ENCODE measurements around the gene SLC2A10.

The SLC2A10 gene

DNA sequence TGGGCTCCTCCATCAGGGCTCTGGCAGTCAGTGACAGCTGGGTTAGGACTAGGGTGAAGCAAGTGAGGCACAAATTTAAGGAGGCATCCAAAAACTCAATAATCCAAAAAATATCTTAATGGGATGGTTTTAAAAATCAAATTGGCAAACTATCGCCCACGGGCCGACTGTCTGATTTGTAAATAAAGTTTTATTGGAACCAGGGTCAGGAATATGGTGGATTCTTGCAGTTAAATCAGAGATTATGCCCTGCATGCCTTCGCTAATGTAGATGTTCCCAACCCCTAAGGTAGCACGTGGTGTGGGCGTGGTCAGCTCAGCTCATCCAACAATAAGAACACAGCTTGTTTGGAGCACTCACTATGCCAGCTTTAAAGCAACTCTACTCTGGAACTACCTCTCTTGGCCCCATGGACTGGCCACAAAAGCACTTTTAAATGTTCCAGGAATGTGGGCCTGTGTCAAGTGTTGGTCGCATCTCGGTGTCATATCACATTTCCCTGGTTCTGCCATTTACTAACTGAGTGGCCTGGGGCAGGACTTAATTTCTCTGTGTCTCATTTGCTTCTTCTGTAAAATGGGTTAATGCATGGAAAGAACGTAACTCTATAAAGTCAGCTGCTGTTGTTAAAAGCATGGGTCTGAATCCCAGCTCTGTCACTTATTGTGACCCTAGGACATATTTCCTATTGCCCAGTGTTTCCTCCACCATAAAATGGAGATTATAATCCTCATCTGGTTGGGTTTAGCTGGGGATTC lies 27.2 kb upstream of the SLC2A10 start:
- DNase-seq (ENCODE audit: low read depth), result no peak

DNA sequence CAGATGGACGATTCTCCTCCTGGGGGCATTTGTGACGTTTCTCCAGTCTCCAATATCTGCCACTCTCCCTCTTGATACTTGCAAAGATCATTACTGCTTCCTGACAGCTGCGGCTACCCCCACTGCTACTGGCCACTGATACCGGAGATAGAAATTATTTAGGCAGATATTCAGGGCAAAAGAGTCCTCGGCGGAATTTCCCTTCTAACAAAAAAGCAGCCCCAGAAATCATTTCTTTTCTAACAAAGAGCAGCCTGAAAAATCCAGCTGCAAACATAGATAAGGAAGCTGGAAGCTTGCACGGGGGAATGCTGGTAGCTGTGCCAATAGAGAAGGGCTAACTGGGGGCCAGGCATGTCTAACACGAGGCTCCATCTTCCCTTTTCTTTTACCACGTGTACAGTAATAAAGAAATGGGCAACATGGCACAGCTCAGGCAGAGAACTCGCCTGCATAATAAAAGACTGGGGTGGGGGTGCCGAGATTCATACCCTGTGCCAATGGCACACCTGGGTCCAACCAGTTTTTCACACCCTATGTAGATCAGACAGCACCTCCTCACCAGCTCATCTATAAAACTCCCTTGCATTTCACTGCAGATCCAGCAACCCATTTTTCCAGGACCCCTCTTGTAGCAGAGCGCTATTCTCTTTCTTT lies 26.3 kb upstream of the SLC2A10 start:
- no peak for DNase-seq (ENCODE audit: low read depth)

DNA sequence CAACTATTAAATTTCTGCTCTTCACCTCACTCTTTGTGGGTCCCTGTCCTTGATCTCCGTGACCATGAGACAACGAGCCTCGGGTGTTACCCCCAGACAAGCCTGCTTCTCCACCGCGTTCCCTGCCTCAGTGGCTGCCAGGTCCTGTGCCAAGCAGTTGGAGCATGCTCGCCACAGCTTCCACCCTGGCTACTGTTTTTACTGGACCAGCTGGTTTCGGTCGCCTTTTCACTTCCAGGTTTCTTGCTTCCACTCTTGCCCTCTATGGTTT lies 25.8 kb upstream of the SLC2A10 start:
- no peak for DNase-seq (ENCODE audit: low read depth)

DNA sequence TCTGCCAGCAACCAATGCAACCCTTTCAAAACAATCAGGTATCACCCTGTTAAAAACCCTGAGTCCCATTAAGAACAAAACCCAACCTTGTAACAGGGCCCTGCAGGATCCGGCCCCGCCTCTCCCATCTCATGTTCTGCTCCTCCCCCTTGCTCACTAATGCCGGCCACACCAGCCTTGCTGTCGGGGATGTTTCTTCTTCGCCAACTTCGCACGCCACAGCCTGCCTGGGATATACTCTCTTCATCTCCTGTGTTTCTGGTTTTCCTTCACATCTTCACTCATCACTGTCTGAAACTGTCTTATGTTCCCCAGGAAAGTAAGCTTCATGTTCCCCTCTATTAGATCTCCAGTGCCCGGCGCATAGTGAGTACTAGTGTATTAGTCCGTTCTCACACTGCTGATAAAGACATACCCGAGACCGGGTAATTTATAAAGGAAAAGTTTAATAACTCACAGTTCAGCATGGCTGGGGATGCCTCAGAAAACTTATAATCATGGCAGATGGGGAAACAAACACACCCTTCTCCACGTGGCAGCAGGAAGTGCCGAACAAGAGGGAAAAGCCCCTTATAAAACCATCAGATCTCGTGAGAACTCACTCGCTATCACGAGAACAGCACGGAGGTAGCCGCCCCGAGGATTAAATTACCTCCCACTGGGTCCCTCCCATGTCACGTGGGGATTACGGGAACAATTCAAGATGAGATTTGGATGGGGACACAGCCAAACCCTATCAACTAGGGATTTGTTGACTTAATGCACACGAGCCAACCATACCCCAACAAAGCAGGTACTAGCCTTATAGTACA lies 25.3 kb upstream of the SLC2A10 start:
- DNase-seq (ENCODE audit: low read depth), result peak; percentile 44

DNA sequence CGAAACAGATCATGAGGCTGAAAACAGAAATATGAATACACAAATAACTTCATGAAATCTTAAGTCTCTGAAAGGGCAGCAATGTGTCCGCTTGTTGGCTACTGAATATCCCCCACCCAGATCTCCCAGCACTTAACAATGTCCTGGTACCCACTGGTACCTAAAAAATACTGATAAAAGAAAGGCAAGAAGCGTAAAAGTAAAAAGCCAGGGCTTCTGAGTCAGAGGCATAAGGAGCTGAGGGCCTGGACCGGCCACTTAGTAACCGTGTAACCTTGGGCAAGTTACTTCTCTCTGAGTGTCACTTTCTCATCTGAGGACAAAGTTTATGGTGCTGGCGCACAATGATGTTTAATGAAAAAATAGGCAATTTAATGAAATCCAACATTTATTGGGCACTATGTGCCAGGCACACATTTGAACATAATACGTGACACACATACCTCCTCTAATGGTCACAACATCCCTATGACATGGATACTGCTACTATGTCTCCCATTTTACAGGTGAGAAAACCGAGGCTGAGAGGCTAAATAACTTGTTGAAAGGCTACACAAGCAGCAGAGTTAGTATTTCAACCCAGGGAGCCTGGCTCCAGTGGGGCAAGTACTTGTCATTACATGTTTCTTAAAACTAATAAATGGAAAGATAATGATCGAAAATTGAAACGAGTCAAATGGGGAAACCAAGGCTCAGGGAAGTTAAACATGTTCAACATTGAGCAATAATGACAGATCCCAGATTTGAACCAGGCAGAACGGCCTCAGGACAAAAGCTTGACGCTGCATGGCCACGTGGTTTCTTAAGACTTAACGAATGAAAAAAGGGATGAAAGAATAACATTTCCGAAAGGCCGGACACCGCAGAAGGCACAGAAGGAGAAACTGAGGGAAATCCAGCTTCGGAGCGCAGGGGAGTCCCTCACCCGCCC lies 21.0 kb upstream of the SLC2A10 start:
- DNase-seq (ENCODE audit: low read depth), result no peak

DNA sequence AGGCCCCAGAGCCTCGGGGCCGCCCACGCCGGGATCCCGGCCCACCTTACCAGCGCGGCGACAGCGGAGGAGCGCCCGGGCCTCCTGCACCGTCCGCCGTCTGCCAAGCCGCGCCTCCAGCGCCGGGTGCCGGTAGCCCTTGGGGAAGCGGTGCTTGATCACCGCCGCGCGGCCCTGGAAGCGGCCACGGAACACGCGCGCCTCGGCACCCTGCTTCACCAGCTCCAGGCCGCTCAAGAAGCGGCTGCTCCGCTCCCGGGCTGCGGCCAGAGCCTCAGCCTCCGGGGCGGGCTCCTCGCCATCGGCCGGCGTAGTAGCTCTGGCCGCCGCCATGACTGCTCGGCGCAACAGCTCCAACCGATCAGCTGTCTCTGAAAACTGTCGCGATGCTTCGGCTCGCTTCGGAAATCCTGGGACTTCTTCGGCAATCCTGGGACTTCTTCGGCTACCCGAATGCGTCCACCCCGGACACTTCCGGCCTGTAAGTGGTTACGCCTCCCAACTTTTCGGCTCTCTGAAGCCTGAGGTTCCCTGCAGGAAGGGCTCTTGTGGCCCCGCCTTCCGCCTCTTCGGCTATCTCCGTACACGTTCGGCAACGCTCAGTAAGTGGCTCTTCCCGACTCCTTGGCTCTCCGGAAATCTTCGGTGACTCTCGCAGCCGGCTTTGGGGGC lies 20.2 kb upstream of the SLC2A10 start, which contains the start of gene TP53RK:
TSS of gene TP53RK (minus strand) at position 363 of the 672 bp plus-strand sequence. CDS start at position 333, 30 bp downstream.
- peak; percentile 100 for DNase-seq (ENCODE audit: low read depth)

GRCh38 chr20:46689754-46690085 lies 19.7 kb upstream of the SLC2A10 start:
- no peak for DNase-seq (ENCODE audit: low read depth)

DNA sequence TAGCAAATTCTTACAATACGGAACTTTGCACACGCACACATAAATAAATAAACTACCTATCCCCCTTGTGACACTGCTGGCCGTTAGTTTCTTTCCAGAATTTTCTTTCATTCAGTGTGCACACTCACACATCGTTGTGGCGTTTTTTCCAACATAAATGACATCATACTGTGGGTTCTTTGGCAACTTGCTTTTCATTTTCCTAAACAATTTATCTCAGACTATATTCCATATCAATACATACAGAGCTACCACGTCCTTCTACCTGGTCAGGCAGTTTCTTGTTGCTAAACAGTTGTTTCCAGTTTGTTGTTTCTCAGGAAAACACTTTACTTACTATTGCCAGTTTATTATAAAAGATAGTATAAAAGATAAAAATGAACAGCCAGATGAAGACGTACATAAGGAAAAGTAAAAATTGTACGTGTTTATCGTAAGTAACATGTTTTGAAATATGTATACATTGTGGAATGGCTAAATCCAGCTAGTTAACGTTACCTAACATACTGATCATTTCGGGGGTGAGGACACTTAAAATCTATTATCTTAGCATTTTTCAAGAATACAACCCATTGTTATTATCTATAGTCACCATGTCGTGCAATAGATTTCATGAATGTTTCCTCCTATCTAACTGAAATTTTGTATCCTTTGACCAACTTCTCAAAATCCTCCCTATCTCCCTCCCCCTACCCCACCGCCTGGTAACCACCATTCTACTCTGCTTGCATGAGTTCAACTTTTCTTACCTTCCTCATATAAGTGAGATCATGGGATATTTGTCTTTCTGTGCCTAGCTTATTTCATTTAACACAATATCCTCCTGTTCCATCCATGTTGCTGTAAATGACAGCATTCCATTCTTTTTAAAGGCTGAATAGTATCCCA lies 19.0 kb upstream of the SLC2A10 start:
- DNase-seq (ENCODE audit: low read depth), result no peak

- no peak for DNase-seq (ENCODE audit: low read depth)
These were observed 18.3 kb upstream of the SLC2A10 start for GRCh38 chr20:46691196-46691595.

GRCh38 chr20:46694484-46694883 lies 15.0 kb upstream of the SLC2A10 start:
- no peak for DNase-seq (ENCODE audit: low read depth)

GRCh38 chr20:46695892-46696291 lies 13.6 kb upstream of the SLC2A10 start:
- peak; percentile 44 for DNase-seq (ENCODE audit: low read depth)

DNA sequence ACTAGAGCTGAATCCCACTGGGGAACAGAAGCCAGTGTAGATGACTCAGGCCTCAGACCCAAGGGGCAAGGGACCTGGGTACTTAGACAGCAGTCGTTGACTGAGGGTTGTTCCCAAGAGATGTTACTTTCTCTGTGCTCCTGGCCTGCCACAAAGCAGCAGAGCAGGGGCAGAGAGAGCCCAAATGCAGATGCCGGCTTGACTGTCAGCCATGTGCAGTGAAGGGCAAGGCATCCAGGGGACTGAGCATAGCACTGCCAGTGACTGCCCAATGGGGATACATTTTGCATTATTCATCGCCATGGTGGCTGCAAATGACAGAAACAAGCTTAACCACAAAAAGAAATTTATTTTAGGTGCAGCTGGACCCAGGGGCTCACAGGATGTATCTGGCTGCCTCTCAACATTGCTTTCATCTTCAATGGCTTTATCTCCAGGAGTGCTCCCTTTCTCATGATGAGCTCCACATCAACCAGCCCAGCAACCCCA lies 12.6 kb upstream of the SLC2A10 start:
- DNase-seq (ENCODE audit: low read depth), result no peak

DNA sequence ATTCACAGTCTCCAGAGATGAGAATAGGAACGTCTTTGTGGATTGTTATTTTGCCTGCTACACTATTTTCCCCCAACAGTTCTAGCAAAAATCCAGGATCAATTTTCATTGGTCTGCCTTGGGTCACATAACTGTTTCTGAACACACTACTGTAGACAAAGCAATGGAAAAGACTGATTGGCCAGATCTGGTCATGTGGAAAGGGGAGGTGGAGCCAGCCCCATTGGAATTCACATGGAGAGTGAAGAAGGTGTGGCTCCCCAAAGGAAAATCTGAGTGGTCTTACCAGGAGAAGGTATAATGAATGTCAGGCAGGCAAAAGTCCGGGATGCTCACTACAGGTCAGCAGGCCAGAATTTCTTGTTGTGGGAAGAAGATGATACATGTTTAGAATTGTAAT lies 10.7 kb upstream of the SLC2A10 start:
- no peak for DNase-seq (ENCODE audit: low read depth)

DNA sequence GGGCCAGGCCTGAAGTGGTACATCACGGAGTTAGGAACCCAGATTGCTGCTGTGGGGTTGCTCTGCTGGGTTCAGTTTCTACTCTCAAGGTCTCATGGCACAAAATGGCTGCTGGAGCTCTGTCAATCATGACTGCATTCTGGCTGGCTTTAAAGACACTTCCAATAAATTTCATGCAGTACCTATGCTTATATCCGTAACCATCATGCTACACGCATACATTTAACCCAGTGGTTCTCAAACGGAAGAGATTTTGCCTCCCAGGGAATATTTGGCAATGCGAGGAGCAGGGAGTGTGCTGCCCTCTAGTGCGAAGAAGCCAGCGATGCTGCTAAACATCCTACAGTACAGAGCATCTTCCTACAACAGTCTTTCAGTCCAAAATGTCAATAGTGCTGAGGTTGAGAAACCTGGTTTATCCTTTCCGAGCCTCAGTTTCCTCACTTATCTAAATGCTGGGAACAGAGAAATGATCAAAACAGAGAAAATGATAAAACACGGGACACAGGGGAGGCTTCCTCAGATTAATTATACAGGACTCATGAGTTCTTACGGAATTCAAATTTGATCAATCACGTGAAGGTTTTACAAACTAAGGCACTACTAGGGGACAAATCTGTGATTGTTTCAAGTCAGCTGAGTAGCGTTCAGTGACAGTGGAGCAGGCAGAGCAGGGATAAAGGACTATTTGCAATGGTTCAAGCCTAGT lies 9.6 kb upstream of the SLC2A10 start:
- no peak for DNase-seq (ENCODE audit: low read depth)

GRCh38 chr20:46700481-46700880 lies 9.0 kb upstream of the SLC2A10 start:
- DNase-seq (ENCODE audit: low read depth), result no peak

- DNase-seq (ENCODE audit: low read depth), result no peak
These were observed 8.4 kb upstream of the SLC2A10 start for GRCh38 chr20:46701057-46701456.

GRCh38 chr20:46701556-46701955 lies 7.9 kb upstream of the SLC2A10 start:
- DNase-seq (ENCODE audit: low read depth), result peak; percentile 60

DNA sequence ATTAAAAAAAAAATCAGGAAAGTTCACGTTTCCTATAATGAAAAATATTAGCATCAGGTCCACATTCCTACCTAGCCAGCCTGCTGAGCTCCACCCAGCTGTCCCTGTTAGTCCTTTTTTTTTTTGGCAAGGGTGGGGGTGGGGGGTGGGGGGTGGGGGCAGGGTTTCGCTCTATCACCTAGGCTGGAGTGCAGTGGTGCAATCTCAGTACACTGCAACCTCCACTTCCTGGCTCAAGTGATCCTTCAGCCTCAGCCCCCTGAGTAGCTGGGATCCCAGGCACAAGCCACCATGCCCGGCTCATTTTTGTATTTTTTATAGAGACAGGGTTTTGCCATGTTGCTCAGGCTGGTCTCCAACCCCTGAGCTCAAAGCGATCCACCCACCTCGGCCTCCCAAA lies 7.5 kb upstream of the SLC2A10 start:
- DNase-seq (ENCODE audit: low read depth), result no peak

DNA sequence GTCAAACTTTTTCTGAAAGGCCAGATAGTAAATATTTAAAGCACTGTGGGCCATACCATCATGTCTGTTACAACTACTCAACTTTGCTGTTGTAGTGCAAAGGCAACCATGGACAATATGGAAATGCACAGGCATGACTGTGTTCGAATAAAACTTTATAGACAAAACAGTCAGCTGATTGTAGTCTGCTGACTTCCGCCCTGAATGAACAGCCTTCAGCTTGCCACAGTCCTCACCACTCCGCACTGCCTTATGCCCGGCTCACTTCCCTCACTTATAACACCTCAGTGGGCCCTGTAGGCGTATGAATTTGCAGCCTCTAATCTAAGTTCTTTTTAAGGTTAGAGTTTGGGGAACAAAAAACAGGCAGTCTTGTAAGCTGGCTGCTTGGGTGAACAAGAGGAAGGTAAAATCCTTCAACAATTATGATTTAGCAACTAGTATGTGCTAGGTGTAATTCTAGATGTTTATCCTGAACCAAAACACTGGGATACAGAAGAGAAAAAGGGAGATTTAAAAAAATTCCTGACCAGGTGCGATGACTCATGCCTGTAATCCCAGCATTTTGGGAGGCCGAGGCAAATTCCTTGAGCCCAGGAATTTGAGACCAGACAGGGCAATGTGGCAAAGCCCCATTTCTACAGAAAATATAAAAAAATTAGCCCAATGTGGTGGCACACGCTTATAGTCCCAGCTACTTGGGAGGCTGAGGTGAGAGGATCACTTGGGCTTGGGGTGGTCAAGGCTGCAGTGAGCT lies 6.8 kb upstream of the SLC2A10 start:
- DNase-seq (ENCODE audit: low read depth), result no peak

All from GM04504 (cell line).